GM12875 (cell line): Measurements from ENCODE around the gene EEF1AKMT4.
A peak's percentile ranks its signal among the peaks of the same experiment; 100 is the strongest.

ENCODE experiments used
- H3K4me3 ChIP-seq: one replicate; pipeline ENCODE4 v1.5.1; 2011; ENCODE audit warnings: low read depth, low read length, control low read depth
- CTCF ChIP-seq: IDR thresholded peaks from 2 replicates; pipeline ENCODE4 v1.5.1; 2011; ENCODE audit warnings: low read depth, mild to moderate bottlenecking, control low read depth, inconsistent platforms, low read length, moderate library complexity, borderline replicate concordance; ENCODE audit not compliant: insufficient read depth

The EEF1AKMT4 gene

GRCh38 chr3:184239708-184240107 is 9.8 kb upstream of the EEF1AKMT4 start:
- no peak overlapping the region for H3K4me3 ChIP-seq
- TF ChIP-seq CTCF, result no peak

- no peak overlapping the region for H3K4me3 ChIP-seq
- no peak for TF ChIP-seq CTCF
Measured at GRCh38 chr3:184240384-184241140, 8.9 kb upstream of the EEF1AKMT4 start.

GRCh38 chr3:184241141-184241446 is 8.4 kb upstream of the EEF1AKMT4 start:
- no peak for TF ChIP-seq CTCF
- no peak overlapping the region for H3K4me3 ChIP-seq

- TF ChIP-seq CTCF, result peak; percentile 48; the same call in 1 of the 2 replicates
- H3K4me3 ChIP-seq, result no peak overlapping the region
Measured at GRCh38 chr3:184241447-184242296, 7.8 kb upstream of the EEF1AKMT4 start.

- TF ChIP-seq CTCF, result no peak
- no peak overlapping the region for H3K4me3 ChIP-seq
Measured at GRCh38 chr3:184242297-184242685, 7.2 kb upstream of the EEF1AKMT4 start.

GRCh38 chr3:184248454-184249411 is 739 bp upstream of the EEF1AKMT4 start, which contains the start of gene ALG3:
TSS of gene ALG3 (minus strand) at chr3:184248962. CDS start at chr3:184248940, 22 bp downstream.
- TF ChIP-seq CTCF, result no peak
- peak within 1 kb of the TSS; percentile 88 for H3K4me3 ChIP-seq
